22Rv1 (cell line): ENCODE measurements around the gene SGPP1.

Experiments used
- H3K27ac ChIP-seq: fragments of 450-650 bp; 2 replicates; pipeline ENCODE4 v1.5.1; 2017
- CTCF ChIP-seq: fragments of 450-650 bp; IDR thresholded peaks from 2 replicates; pipeline ENCODE4 v1.5.1; 2017; ENCODE audit warnings: mild to moderate bottlenecking
- ZFX ChIP-seq: fragments of 450-650 bp; IDR thresholded peaks from 2 replicates; pipeline ENCODE4 v1.6.1; 2017; ENCODE audit warnings: antibody characterized with exemption, borderline replicate concordance

Gene SGPP1

GRCh38 chr14:63659726-63660125, 68.1 kb downstream of the SGPP1 start:
- no peak overlapping the region for H3K27ac ChIP-seq
- TF ChIP-seq ZFX = no peak
- no peak for TF ChIP-seq CTCF

DNA sequence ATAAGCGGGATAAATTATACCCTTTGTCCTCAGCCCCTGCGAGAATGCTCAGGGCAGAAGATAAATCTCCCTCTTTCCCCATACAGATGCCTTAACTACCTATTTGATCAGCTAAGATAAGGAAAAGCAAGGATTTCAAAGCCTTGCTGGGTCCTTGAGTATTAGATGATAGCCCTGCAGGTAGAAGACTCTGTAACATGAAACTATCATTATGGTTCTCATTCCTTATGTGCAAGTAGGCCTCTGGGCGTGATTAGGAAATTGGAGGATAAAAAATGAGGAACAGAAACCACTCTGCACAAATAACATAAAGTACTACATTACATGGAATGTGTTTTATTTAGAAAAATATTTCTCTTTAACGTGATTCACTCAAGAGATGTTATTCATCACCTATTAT, 71.7 kb downstream of the SGPP1 start:
- H3K27ac ChIP-seq = no peak overlapping the region

GRCh38 chr14:63654936-63655335, 72.9 kb downstream of the SGPP1 start:
- no peak overlapping the region for H3K27ac ChIP-seq
- TF ChIP-seq CTCF (no peak), ZFX (no peak)

More for the DNA sequence above, 71.7 kb downstream of the SGPP1 start:
- no peak for TF ChIP-seq CTCF
- no peak for TF ChIP-seq ZFX

- no peak overlapping the region for H3K27ac ChIP-seq
- no peak for TF ChIP-seq ZFX
- no peak for TF ChIP-seq CTCF
Measured at GRCh38 chr14:63654346-63654745, 73.5 kb downstream of the SGPP1 start.

DNA sequence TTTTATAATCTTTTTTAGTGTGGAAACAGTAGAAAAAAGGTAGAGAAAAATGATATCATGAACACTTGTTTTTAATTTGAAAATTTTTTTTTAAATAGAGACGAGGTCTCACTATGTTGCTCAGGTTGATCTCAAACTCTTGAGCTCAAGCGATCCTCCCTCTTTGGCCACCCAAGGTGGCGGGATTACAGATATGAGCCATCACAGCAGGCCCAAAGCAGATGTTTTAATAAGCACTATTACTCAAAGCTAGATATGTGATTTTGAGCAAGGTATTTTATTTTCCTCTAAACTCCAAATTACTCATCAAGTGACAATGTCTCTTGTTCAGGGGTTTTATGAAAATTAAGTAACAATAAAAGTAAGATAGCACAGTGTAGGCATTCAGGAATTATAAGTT, 75.5 kb downstream of the SGPP1 start:
- no peak for TF ChIP-seq ZFX
- TF ChIP-seq CTCF = no peak
- H3K27ac ChIP-seq = no peak overlapping the region

GRCh38 chr14:63650256-63650952, 77.5 kb downstream of the SGPP1 start:
- TF ChIP-seq ZFX (no peak), CTCF (no peak)
- H3K27ac ChIP-seq = no peak overlapping the region

- TF ChIP-seq ZFX (no peak), CTCF (no peak)
- H3K27ac ChIP-seq = no peak overlapping the region
Measured at GRCh38 chr14:63647696-63648410, 80.0 kb downstream of the SGPP1 start.
